Measurements from ENCODE around the gene RANBP17.
A peak's percentile ranks its signal among the peaks of the same experiment; 100 is the strongest.

The RANBP17 gene

DNA sequence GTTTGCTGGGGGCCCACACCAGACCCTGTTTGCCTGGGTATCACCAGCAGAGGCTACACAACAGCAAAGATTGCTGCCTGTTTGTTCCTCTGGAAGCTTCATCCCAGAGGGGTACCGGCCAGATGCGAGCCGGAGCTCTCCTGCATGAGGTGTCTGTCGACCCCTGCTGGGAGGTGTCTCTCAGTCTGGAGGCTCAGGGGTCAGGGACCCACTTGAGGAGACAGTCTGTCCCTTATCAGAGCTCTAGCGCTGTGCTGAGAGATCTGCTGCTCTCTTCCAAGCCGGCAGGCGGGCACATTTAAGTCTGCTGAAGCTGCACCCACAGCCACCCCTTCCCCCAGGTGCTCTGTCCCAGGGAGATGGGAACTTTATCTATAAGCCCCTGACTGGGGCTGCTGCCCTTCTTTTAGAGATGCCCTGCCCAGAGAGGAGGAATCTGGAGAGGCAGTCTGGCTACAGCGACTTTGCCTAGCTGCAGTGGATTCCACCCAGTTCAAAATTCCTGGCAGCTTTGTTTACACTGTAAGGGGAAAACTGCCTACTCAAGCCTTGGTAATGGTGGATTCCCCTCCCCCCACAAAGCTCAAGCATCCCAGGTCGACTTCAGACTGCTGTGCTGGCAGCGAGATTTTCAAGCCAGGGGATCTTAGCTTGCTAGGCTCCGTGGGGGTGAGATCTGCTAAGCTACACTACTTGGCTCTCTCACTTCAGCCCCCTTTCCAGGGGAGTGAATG, 241.2 kb downstream of the RANBP17 start:
- no peak for DNase-seq

DNA sequence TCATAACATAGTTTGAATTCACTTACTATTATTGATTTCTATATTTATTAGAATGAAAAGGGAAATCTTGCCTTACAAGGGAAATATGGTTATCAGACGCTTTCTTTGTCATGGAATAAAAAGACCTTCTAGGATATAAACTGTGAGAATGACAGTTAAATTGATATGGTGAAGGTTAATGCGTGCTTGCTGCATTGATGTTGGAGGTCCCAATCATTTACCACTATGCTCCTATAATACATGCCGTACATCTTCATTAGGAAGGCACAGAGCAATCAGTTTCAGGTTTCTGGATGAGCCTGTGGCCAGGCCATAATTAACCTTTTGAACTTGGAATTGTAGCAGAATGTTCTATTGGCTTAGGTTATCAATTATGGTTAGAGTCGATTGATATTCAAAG, 245.9 kb downstream of the RANBP17 start:
- no peak for DNase-seq

DNA sequence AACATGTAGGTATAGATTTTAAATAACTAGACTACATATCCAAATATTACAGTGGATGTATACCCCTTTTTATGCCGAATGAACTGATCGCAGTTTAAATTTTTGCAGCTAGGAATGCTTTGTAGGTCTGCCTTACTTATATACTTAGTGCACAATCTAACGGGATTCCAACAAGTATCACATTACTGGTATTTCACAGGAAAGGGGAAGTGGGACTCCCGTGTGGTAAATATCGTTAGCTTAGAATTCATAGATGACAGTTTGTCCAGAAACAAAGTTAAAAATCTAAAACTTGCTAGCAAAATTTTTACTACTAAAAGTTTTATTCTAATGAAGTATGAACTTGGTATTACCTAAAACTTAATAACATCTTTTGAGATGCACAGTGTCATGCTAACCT, 253.7 kb downstream of the RANBP17 start:
- no peak for DNase-seq

DNA sequence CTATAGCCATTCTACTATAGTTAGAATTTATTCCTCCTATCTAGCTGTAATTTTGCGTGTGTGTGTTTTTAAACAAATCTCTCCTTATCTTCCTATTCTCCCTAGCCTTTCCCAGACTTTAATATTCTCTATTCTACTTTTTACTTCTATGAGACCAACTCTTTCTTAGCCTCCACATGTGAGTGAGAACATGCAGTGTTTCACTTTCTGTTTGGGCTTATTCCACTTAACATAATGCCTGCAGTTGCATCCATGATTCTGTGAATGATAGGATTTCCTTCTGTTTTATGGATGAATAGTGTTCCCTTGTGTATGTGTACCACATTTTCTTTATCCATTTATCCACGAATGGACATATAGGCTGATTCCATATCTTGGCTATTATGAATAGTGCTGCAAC, 254.9 kb downstream of the RANBP17 start:
- DNase-seq: no peak

DNA sequence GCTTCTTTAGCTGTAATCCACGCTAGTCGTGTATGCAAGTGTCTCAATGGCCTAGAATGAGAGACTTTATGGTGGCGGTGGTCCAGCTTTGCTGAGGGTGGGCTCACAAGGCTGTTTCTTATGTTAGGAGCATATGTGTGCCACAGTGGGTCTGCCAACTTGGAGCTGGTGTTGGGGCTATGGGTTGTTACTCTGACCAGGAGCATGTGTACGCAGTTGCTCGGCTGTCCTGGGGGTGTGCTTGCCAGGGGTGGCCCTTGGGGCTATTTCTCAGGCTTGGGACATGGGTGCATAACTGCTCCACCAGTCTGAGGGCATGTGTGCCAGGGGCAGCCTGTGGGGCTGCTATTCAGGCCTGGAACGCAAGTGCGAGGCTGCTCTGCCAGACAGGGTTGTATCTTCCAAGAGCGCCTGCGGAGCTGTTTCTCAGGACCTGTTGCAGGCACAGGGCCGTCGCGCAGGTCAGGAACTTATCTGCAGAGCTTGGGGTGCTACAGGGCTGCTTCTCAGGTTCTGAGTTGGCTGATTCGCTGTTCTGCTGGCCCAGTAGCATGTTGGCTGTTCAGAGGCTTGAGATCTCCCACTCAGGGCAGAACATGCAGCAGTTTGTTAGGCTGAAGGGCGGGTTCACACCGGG, 259.3 kb downstream of the RANBP17 start:
- DNase-seq: no peak

DNA sequence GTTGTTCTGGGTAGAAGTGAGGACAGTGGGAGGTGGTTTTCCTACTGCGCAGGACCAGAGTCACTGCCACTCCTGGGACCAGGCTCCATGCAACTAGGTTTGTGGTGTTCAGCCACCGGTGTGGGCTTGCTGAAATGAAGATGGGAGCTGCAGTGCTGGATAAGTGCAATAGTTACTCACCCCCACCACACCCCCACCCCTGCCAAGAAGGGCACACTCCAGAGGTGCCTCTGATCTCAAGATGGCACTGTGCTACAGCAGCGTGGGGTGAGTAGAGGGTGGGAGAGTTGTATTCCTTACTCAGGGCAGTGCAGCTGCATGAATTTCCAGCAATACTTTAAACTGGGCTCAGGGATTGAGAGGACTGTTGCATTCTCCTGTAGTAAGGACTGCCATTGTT, 259.8 kb downstream of the RANBP17 start:
- no peak for DNase-seq

DNA sequence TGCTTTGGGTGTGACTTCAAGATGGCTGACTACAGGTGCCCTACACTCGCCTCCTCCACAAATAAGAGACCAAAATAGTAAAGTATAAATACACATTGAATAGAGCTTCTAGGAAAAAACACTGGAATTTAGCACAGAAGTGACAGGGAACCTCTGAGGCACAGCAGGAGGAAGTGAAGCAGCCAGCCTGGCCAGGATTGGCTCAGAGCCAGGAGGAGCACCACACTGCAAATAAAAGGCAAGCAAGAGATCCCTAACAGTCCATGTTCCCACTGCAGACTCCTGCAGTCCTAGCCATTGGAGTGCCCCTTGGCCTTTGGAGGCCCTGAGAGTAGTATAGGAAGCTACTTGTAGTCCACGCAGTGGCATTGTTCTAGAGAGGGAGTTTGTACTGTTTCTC, 260.6 kb downstream of the RANBP17 start:
- peak; percentile 29 for DNase-seq

DNA sequence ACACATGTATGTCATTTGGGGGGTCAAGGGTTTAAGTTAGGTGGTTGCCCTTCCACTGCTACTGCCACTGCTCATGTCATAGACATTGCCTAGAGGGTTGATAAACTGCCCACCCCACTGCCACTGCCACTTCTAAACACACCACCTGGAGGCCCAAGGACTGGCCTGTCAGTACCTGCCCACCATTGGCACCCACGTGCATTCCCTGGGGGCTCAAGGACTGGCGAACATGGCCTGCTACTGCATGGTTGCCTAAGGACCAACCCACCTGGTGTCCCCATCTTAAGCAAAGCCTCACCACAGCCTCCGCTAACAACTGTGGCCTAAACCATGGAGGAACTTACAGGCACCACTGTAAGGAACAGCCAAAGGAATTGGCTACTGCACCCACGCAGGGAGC, 261.6 kb downstream of the RANBP17 start:
- DNase-seq: no peak

DNA sequence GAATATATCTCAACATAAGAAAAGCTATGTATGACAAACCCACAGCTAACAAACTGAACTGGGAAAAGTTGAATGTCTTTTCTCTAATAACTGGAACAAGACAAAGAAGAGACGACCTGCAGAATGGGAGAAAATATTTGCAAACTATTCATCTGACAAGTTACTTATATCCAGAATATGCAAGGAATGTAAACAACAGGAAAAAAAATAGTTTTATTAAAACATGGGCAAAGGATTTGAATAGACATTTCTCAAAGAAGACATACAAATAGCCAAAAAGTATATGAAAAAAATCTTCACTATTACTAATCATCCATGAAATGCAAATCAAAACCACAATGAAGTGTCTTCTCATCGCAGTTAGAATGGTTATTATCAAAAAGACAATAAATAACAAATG, 265.5 kb downstream of the RANBP17 start:
- DNase-seq: no peak

DNA sequence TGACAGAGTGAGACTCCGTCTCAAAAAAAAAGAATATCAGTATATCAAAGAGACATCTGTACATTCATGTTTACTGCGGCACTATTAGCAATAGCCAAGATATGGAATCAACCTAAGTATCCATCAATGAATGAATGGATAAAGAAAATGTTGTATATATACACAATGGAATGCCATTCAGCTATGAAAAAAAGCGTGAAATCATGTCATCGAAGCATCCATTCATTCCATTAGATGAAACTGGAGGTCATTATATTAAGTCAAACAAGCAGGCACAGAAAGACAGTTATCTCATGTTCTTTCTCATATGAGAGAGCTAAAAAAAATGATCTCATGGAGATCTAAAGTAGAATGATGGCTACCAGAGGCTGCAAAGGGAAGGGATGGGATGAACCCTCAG, 266.3 kb downstream of the RANBP17 start:
- no peak for DNase-seq

DNA sequence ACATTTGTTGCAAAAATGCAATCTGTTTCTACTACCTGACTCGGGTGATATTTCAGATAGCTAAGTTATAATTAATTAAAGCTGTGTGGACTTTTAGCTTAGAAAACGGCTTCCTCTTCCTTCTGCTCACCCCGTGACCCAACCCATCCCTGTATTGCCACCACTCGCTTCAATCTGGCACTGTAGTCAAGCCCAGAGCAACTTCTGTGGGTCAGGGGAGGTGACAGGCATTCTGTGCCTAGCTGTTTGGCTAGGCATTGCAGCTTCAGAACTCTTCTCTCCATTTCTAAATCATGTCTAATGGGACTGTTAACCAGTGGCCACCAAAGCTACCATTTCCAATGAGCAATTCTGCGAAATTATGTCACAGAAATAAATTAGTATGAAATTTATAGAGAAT, 267.5 kb downstream of the RANBP17 start:
- DNase-seq: no peak

DNA sequence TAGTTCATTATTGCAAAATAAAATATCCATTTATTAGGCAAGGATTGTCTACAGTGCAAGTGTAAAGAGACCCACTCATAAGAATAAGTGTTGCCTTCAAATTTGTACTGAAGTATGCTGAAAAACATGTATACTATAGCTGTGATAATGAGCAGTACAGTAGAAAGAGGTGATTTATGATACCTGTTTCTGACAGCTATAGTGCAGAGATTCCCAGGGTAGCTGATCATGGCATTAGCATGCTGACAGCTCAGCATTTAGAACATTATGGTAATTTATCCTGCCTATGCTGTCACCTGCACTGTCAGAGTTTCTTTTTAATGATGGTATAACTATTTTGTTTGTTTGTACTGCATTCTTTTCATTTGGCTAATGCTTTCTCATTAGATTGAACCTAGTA, 269.7 kb downstream of the RANBP17 start:
- no peak for DNase-seq

DNA sequence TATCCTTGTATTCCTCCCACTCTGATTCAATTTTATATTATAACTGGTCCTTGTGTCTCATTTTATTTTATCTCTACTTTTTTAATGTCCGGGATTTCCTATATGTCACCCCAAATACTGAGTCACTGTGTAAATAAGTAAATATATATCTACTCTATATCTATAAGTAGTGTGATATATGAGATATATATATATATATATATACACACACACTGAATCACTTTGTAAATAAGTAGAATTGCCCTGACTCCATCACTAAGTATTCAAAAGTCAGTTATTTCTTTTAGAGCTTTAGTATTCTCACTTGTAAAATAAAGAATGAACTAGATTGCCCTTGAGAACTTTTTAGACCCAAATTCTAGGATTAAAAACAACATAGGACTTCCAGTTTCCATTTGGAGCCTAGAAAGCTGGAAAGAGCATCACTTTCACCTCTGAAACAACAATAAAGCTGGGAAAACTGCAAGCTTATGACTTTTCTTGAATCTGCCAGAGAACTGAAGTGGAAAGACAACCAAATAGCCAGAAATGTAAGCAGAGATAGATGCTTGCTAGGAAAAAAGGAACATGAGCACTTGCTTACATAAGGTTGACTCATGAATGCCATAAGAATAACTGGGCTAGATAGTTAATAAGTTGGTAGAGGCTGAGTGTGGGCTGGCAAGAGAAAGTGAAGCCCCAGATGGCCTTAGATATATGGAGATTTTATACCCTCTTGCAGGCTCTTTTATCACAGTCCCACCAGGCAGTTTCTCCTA, 276.1 kb downstream of the RANBP17 start:
- no peak for DNase-seq

DNA sequence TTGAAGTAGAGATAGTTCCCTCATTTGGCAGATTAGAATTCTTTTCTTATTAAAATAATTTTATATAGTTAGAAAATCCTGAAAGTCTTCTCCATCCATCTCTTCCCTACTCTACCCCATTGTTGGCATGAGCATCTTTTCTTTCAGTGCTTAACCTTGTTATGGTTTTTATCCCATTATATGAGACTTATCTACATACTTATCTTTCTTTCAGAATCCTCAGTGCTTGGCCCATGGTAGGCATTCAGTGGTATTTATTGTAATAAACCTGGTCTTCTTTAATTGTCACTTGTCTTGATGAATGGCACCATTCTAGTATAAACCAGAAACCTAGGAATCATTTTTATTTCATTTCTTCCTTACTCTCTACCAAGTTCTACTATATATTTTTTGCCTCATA, 277.4 kb downstream of the RANBP17 start:
- DNase-seq: no peak

DNA sequence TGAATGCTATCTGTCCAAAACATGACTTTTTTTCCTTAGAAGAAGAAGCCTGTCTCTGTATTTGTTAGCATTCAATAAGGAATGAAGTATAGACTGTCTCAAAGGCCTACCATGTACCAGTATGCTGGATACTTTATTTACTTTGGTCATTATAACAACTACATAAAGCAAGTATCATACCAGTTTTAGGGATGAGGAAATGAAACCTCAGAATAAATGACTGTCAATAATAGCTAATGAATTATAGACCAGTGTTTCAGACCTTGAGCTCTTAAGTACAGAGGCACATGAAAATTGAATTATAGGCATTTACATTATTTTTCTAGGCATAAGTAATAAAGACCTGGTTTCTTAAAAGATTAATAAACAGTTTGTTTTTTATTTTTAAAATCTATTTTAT, 280.8 kb downstream of the RANBP17 start:
- no peak for DNase-seq

DNA sequence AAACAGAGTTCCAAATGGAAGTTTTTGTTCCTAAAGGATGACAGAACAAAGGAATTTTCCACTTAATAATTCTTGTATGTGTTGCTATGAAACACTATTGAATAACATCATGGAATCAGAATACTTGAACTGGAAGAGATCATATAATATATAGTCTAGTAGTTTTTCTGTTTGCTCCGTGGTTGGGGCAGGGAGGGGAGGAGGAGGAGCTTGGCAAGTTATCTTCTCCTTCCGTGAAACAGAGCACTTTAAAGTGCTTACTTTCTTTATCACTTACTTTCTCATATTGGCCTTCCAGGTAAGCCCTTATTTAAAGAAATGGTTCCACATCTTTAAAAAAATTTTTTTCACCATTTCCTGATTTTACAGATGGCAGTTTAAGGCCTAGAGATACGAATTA, 281.4 kb downstream of the RANBP17 start:
- no peak for DNase-seq

DNA sequence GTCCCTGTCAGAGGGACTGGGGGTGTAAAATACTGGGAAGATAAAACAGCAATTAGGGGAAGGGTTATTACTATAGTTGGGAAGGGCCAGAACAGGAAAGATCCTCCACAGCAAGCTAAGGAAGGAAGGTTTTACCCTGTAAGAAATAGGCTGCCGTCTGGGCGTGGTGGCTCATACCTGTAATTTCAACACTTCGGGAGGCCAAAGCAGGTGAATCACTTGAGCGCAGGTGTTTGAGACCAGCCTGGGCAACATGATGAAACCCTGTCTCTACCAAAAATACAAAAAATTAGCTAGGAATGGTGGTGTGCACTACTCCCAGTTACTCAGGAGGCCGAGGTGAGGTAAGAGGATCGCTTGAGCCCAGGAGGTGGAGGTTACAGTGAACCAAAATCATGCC, 282.1 kb downstream of the RANBP17 start:
- no peak for DNase-seq

DNA sequence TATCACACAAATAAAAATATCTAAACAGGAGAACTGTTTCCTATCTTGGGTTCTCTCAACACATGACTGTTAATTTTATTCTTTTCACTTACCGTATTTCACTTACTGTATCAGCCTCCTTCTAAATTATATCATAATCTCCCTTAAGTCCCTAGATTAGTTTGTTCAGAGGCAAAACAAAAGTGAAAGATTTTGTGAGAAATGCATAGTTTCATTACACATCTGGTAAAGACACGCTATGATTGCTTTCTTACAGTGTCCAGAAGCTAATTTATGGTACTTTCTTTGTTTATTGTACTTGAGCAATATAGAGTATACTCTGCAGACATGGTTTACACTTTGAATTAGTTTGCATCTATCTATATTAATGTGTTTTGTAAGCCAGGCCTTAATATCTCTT, 287.5 kb downstream of the RANBP17 start:
- DNase-seq: no peak

DNA sequence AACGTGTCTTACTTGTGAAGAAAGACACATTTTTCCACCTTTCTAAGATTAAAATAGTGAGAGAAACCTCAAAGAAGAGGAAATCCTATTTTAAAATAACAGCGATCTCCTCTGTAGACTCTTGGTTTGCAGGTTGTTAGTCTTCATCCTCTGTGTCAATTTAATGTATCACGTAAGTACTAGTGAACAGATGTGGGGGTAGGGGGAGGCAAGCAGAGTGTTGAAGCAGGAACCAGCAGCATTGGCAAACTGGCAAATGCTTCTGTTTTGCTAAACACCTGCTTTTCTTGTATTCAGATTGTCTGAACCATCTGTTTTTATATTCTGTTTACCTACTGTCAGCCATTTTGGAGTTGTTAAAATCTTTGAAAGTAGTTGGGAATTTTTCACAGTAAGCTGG, 288.0 kb downstream of the RANBP17 start:
- no peak for DNase-seq

DNA sequence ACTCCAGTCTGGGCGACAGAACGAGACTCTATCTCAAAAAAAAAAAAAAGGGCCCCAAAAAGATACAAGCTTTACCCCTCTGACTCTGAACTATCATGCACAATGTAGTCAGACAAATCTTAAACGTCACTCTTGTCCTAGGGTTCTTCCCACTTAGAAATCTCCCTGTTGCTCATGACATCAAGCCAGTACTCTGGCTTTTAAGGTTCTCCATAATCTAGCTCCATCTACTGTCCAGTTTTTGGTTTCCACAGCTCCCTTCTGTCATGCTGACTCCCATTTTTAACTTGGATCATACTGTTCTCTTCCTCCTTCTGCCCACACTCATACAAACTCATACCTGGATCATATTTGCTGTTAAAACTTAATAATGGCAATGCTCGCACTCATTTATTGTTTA, 290.6 kb downstream of the RANBP17 start:
- DNase-seq: no peak

DNA sequence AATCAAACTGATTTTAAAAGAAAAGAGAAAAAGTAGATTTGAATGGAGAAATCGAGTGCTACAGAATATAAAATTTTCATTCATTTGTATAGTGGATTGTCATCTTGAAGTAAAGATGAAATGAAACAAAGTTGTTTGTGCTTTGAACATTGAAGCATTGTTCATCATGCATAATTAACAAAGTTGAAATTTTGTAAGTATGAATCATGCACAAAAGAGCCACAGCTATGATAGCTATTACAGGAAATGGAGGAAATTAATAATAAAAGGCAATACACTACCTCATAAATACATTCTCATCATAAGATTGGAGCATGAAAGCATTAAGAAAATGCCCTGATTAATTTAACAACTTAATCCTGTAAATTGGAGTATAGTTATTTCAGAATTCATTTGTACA, 293.8 kb downstream of the RANBP17 start:
- no peak for DNase-seq

DNA sequence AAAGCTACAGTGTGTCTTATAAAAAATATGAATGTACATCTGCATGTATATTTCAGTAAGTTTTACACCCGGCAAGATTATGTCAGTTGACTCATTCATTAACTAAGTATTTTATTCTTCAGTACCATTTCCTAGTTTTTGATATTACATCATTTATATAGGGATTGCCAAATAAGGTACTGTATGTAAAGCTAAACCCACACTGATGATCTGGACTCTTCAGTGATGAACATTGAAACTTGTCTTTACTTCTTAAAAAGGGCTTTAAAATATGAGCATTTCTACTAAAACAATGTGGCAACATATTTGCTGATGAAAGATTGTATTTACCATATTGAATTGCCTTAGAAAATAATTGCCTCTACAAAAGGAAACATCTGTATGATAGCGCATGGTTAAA, 295.5 kb downstream of the RANBP17 start:
- no peak for DNase-seq

DNA sequence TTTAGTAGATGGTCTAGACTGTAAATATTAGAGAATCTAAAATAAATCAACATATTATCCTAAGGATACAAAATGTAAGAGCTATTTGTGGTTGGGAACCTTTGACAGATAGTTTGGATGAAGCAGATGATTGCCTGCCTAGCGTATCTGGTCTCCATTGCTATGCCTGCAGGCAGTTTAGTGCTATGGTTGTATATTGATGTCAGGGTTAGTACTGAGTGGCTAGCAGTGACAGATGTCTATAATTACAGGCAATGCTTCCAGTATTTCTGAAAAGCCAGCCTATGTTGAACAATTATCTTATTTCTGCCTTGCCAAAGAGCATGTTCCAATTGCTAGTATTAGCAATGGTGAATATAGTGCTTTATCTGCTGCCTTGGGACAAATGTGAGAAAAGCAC, 296.0 kb downstream of the RANBP17 start:
- DNase-seq: no peak

DNA sequence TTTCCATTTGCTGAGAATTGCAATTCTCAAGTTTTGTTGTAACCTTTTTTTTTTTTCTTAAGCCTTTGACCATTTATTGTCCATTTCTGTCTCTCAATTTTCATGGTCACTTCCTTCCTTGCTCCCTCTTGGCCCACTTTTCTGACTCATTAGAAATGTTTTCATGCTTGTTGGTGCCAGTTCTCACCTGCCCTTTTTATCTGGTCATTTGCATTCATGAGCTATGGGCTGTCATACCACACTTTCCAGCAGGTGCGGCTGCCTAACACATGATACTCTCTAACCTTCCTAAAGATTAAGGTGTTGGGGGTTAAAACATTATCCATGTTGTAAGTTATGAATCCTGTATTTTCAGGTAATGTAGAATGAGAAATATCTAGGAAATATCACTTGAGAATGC, 296.8 kb downstream of the RANBP17 start:
- DNase-seq: no peak

All from KG1 (cell line).